Activated CD4-positive, alpha-beta T cell treated with anti-CD3 and anti-CD28 coated beads for 48 hours (primary cell): ENCODE results near the gene NACC2.
"Not testable (repeated sequence)": the region's sequence is repeated elsewhere in the genome, so short reads cannot be mapped to it uniquely, and the experiment has no call there.

Experiments used
- DNase-seq: peaks from one replicate; pipeline ENCODE4 v3.0.0-alpha.2; 2020

The NACC2 gene

DNA sequence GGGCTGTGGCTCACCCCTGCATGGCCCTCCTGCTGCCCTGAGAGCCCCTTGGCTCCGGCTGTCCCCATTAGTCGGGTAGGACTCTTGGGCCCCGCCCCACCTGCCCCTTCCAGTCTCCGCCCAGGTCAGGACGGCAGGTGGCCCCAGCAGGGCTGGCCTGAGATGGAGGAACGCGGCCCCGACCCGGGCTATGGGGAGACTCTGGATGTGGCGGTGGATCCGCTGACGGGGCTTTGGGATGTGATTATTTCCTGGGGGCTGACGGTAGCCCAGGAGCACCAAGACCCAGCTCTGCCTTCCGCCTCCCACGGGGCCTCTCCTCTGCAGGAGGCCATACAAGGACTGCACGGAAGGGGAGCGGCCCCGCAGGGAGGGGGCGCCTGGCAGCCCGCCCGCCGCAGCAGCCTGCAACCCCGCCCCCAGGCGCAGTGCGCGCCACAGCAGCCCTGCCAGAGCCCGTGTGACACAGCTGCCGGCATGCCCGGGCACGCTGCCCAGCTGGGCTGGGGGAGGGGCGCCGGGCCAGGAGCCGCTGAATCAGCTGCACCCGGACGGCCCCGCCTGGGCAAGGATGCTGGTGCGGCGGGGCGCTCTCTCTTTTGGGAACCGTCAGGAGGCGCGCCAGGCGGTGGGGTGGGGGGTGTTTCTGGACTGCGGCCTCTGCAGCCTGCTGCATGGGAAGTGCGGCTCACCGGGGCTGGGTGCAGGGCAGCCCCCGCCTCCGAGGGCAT lies 14.4 kb upstream of the NACC2 start:
- peak; percentile 95 for DNase-seq

GRCh38 chr9:136108648-136109266 lies 13.7 kb upstream of the NACC2 start:
- no peak for DNase-seq

- DNase-seq, result no peak
Measured at GRCh38 chr9:136107953-136108647, 13.0 kb upstream of the NACC2 start.

DNA sequence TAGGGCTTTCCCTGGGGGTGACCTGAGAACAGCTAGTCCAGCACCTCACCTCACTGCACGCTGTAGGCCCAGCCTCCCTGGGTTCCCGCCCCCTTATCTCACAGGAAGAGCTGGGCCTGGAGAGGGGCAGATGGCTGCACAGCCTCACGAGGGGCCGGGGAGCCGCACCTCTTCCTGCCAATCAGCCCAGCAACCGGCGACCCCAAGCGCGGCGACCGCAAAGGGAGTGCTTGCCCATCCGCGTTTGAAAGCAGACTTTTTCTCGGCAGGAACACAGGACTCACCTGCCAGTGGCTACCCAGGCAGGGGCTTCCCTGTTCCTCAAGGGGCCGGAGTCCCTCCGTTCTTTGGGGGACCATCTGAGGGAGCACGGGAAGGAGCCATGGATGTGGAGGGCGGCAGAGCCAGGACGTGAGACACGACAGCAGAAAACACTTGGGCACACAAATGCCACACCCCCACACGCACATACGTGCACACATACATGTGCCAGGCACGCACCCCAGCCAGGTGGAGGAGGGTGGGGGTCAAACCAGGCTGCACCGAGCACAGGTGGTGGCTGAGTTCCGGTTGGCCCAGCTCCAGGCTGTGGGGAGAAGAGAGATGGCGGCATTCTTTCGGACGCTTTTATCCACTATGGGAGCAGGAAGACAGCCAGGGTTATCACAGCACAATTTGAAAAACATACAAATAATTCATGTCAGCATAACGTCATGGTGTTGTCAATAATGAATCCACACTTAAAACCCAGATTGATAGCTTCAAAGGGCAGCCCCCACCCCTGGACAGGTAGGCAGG lies 12.3 kb upstream of the NACC2 start:
- DNase-seq, result peak; percentile 51

DNA sequence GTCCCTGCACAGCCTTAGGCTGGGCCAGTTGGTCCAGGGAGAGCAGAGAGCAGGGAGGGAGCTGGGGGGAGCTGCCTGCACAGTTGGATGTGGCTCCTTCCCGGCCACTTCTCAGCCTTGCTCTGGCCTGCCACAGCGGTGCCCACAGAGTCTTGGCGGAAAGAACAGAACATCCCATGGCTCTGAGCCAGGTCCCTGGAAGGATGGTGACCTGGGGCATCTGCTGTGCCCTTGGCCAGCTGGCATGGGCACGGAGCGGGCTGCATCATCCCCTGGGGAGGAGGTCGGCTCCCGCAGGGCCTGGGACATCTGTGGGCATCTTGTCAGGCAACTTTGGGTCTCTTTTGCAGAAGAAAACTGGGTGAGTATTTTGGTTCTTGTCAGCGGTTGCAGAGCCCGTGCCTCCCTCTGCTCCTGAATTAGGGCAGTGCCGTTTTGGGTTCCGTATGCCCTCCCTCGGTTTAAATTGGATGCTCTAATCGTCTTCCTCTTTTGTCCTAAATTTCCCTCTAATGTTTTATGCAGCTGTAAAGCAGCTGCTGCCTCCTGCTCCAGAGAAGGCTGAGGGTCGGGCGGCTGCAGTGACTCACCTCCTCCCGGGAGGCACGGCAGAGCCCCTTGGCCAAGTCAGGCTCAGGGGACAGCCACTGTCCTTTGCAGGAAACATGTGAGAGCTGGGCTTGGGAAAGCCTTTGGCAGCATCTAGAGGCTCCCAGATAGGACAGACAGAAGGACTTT lies 10.5 kb upstream of the NACC2 start:
- no peak for DNase-seq

DNA sequence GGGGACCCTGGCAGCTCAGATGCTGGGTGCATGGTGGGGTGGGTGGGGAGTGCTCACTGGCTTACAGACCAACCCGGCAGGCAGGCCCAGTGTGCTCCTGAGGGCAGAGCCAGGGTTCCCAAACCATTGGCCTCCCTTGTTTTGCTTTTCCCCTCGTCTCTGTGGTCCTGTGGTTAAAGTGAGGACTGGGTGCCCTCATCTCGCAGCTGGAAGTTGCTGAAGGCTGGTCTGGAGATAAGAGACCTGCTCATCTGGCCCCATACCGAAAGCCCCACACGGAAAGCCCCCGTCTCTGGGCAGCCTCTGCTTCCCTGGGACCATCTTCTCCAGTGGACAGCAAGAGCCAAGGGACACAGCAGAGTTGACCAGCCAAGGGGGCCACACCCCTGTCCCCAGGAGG lies 9.8 kb upstream of the NACC2 start:
- DNase-seq, result no peak

GRCh38 chr9:136104488-136104800 lies 9.4 kb upstream of the NACC2 start:
- no peak for DNase-seq

DNA sequence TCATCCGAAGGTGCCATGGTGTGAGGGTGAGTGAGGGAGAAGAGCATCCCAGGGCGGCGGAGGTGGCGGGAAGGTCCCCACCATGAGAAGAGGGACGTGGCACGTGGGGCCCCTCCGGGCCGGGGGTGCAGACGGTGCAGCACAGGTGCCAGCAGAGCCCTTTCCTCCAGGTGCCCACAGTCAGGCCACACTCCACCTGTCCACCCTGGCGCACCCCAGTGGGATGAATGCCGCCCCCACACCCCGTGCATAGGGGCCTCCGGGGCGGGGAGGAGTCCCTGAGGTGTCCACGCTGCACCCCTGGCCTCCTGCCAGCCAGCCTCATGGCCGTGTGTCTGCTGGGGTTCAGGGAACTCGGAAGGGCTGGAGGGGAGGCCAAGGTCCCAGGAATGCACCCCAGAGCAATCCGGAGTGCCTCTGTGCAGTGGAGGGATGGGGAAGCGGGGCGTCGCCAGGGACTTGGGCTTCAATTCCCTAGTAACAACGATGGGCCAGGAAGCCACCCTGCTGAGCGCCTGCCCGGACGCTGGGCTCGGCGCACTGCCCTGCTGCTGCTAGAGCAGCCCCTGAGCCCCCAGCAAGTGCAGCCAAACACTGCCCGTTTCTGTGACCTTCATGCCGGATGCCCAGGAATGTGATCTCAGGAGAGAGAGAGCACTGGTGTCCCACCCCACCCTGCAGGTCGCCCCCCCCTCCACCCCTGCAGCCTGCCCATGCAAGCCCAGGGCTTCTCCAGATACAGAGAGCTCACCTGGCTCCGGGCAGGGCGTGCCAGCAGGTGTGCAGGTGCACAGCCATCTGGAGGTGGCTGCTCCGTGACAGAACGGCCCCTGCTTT lies 8.8 kb upstream of the NACC2 start:
- no peak for DNase-seq

- DNase-seq, result not testable (repeated sequence)
Measured at GRCh38 chr9:136101615-136102074, 6.6 kb upstream of the NACC2 start.

- peak; percentile 32 for DNase-seq
Measured at GRCh38 chr9:136100700-136101614, 5.9 kb upstream of the NACC2 start.

DNA sequence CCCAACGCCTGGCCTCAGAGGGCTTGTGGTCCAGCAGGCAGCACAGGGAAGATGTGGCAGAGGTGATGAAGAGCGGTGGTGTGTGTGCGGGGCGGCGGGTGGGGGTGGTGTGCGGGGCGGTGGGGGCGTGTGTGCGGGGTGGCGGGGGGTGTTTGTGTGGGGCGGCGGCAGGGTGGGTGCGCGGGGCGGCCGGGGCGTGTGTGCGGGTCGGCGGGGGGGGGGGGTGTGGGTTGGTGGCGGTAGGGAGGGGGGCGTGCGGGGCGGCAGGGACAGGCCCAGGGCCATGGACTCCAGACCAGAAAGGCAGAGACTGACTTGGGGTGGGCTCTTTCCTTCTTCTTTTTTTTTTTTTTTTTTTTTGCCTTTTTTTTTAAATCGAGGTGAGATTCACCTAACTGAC lies 4.5 kb upstream of the NACC2 start:
- no peak for DNase-seq

DNA sequence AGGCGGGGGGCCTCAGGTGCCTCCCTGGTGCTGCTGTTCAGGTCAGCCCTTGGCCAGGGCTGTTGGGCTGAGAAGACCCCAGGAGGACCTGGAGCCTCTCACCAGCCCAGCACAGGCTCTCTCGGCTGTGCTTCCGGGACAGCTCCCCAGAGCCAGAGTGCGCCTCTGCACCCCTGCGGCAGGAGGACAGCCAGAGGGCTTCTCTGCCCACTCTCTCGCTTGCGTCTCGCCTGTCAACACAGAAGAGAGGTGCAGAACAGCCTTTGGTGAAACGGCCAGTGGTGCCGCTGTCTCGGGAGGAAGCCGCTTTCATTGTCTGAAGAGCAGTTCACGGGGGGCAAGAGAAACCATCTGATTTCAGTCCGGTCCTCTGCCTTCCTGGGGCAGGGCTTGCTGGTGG lies 3.8 kb upstream of the NACC2 start:
- DNase-seq, result no peak

GRCh38 chr9:136098210-136098609 lies 3.1 kb upstream of the NACC2 start:
- DNase-seq, result no peak

DNA sequence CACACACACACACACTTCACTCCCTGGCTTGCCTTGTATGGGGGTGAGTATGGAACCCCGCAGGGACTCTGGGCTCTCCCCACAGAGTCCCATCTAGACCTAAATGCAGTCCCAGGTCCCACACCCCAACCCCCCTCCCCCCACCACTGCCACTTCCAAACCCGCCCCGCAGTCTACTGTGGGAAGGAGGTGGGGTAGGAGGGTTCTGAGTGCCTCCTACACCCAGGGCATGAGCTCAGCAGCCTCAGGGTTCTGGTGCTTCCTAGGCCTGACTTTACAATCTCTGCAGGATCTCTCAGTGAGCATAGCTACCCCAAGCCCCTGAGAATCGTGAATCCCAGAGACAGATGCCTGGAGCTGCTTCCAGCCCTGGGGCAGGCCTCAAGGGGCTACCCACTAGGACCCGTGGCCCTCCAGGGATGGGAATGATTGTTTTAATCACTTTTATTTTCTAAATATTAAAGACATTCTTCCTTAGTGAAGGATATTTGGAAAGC lies 1.5 kb upstream of the NACC2 start:
- no peak for DNase-seq

DNA sequence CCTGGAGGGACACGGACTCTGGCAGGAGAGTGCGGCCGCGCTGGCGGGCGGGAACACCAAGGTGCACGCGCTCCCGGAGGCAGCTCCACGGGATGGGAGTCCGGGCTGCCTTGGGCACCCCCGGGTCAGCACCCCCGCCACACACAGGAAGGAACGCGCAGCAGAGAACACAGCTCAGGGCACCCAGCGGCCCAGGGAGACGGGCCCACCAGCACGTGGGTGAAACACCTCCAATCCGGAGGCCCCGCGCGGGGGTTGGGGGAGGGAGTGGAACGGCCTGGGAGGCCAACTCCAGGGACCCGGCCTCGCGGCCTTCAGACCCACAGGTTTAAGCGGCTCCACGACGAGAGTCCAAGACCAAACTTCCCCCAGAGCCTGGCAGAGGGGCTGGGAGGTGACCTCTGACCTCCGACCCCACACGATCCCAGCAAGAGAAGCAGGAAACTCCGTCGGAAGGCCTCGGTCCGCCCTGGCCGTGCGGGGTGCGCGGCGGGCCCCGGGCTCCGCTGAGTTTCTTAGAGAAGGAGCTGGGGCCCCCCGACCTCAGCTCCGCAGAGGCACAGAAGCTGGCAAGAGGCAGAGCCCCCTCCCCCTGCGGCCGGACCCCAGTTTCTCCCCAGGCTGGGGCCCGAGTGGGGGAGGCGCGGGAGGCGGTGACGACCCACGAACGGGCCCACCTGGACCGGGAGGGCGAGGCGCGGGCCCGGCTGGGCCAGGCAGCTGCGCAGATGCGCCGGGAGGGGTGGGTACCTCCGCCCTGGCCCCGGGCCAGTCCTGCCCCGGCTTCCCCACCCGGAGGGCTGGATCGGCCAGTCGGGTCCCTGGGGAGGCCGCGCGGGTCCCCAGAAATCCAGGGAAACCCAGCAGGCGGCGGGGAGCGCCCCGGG lies 851 bp downstream of the NACC2 start:
- DNase-seq, result peak; percentile 82

- DNase-seq, result no peak
Measured at GRCh38 chr9:136093346-136093986, 1.6 kb downstream of the NACC2 start.

- no peak for DNase-seq
Measured at GRCh38 chr9:136092741-136093140, 2.3 kb downstream of the NACC2 start.

GRCh38 chr9:136092353-136092650 lies 2.8 kb downstream of the NACC2 start:
- no peak for DNase-seq
